22Rv1 (cell line): Measurements from ENCODE around the gene FGGY.

ENCODE experiments used
- H3K27ac ChIP-seq: fragments of 450-650 bp; 2 replicates; pipeline ENCODE4 v1.5.1; 2017
- CTCF ChIP-seq: fragments of 450-650 bp; IDR thresholded peaks from 2 replicates; pipeline ENCODE4 v1.5.1; 2017; ENCODE audit warnings: mild to moderate bottlenecking
- ZFX ChIP-seq: fragments of 450-650 bp; IDR thresholded peaks from 2 replicates; pipeline ENCODE4 v1.6.1; 2017; ENCODE audit warnings: antibody characterized with exemption, borderline replicate concordance

FGGY gene

GRCh38 chr1:59699227-59699847, 402.4 kb downstream of the FGGY start:
- no peak overlapping the region for H3K27ac ChIP-seq
- TF ChIP-seq ZFX: no peak
- TF ChIP-seq CTCF: peak; percentile 88

- TF ChIP-seq ZFX (no peak), CTCF (no peak)
- no peak overlapping the region for H3K27ac ChIP-seq
Observed at GRCh38 chr1:59701376-59701775, 404.5 kb downstream of the FGGY start.

GRCh38 chr1:59703226-59703917, 406.5 kb downstream of the FGGY start:
- H3K27ac ChIP-seq: no peak overlapping the region
- TF ChIP-seq ZFX: no peak
- no peak for TF ChIP-seq CTCF

- no peak overlapping the region for H3K27ac ChIP-seq
- no peak for TF ChIP-seq CTCF
- no peak for TF ChIP-seq ZFX
Observed at GRCh38 chr1:59703918-59704378, 407.1 kb downstream of the FGGY start.

- H3K27ac ChIP-seq: no peak overlapping the region
- TF ChIP-seq ZFX (no peak), CTCF (no peak)
Observed at GRCh38 chr1:59704716-59705115, 407.8 kb downstream of the FGGY start.

GRCh38 chr1:59705466-59706302, 408.8 kb downstream of the FGGY start:
- H3K27ac ChIP-seq: no peak overlapping the region
- no peak for TF ChIP-seq ZFX

GRCh38 chr1:59706303-59706599, 409.4 kb downstream of the FGGY start:
- TF ChIP-seq CTCF: no peak
- TF ChIP-seq ZFX: no peak
- no peak overlapping the region for H3K27ac ChIP-seq
